H9 (cell line): ENCODE results near the gene DACT3. TPM values are rescaled to one million over a fixed set of nuclear protein-coding genes. Genes with fewer than 3 reads are reported as not detected.

Source experiments
- DNase-seq: peaks from one replicate; pipeline ENCODE4 v3.0.0-alpha.2; 2017
- H2AFZ ChIP-seq: one replicate; pipeline ENCODE4 v1.6.1; 2013; ENCODE audit warnings: mild to moderate bottlenecking, low read length, control low read depth, moderate library complexity
- H2AK5ac ChIP-seq: 2 replicates; pipeline ENCODE4 v1.6.1; 2013; ENCODE audit warnings: low read length, control low read depth, mixed read lengths; ENCODE audit not compliant: insufficient read length
- H2BK120ac ChIP-seq: one replicate; pipeline ENCODE4 v1.6.1; 2013; ENCODE audit warnings: low read depth, mild to moderate bottlenecking, low read length, control low read depth, inconsistent platforms; ENCODE audit not compliant: poor library complexity, severe bottlenecking
- H2BK12ac ChIP-seq: 2 replicates; pipeline ENCODE4 v1.6.1; 2013; ENCODE audit warnings: low read length, control low read depth, mixed read lengths, low read depth; ENCODE audit not compliant: insufficient read length
- H2BK15ac ChIP-seq: 2 replicates; pipeline ENCODE4 v1.6.1; 2013; ENCODE audit warnings: low read depth, low read length, control low read depth
- H2BK20ac ChIP-seq: one replicate; pipeline ENCODE4 v1.6.1; 2013; ENCODE audit warnings: low read depth, mild to moderate bottlenecking, low read length, control low read depth, inconsistent platforms; ENCODE audit not compliant: poor library complexity, severe bottlenecking
- H2BK5ac ChIP-seq: 2 replicates; pipeline ENCODE4 v1.6.1; 2013; ENCODE audit warnings: low read length, control low read depth, mixed read lengths; ENCODE audit not compliant: insufficient read length
- H3K14ac ChIP-seq: 2 replicates; pipeline ENCODE4 v1.6.1; 2013; ENCODE audit warnings: low read length, control low read depth; ENCODE audit not compliant: insufficient read depth
- H3K18ac ChIP-seq: 2 replicates; pipeline ENCODE4 v1.6.1; 2013; ENCODE audit warnings: low read depth, mild to moderate bottlenecking, mixed read lengths, low read length, control low read depth; ENCODE audit not compliant: insufficient read length
- H3K23ac ChIP-seq: 2 replicates; pipeline ENCODE4 v1.6.1; 2013; ENCODE audit warnings: low read length, control low read depth, mixed read lengths, low read depth; ENCODE audit not compliant: insufficient read length
- H3K23me2 ChIP-seq: 2 replicates; pipeline ENCODE4 v1.6.1; 2013; ENCODE audit warnings: low read depth, mild to moderate bottlenecking, mixed read lengths, low read length, control low read depth; ENCODE audit not compliant: insufficient read length, poor library complexity, severe bottlenecking
- H3K27ac ChIP-seq: 2 replicates; pipeline ENCODE4 v1.5.1; 2013; ENCODE audit warnings: low read length, control low read depth, mixed read lengths, low read depth; ENCODE audit not compliant: insufficient read length
- H3K27me3 ChIP-seq: 2 replicates; pipeline ENCODE4 v1.6.1; 2013; ENCODE audit warnings: low read length, control low read depth, inconsistent platforms; ENCODE audit not compliant: insufficient read depth
- H3K4ac ChIP-seq: 2 replicates; pipeline ENCODE4 v1.6.1; 2013; ENCODE audit warnings: low read depth, mild to moderate bottlenecking, control low read depth, inconsistent platforms, low read length, moderate library complexity
- H3K4me1 ChIP-seq: 2 replicates; pipeline ENCODE4 v1.6.1; 2013; ENCODE audit warnings: low read length, control low read depth, inconsistent platforms; ENCODE audit not compliant: insufficient read depth
- H3K4me2 ChIP-seq: 2 replicates; pipeline ENCODE4 v1.6.1; 2013; ENCODE audit warnings: low read length, control low read depth, mixed read lengths; ENCODE audit not compliant: insufficient read length, insufficient read depth
- H3K56ac ChIP-seq: 2 replicates; pipeline ENCODE4 v1.6.1; 2013; ENCODE audit warnings: low read depth, mild to moderate bottlenecking, mixed read lengths, low read length, control low read depth; ENCODE audit not compliant: insufficient read length
- H3K79me1 ChIP-seq: 2 replicates; pipeline ENCODE4 v1.6.1; 2013; ENCODE audit warnings: low read depth, mild to moderate bottlenecking, moderate library complexity, low read length, control low read depth, inconsistent platforms; ENCODE audit not compliant: insufficient read depth, poor library complexity, severe bottlenecking
- H3K79me2 ChIP-seq: 2 replicates; pipeline ENCODE4 v1.6.1; 2013; ENCODE audit warnings: low read length, control low read depth, inconsistent platforms; ENCODE audit not compliant: insufficient read depth
- H3K9ac ChIP-seq: 2 replicates; pipeline ENCODE4 v1.6.1; 2013; ENCODE audit warnings: low read length, control low read depth, mixed read lengths; ENCODE audit not compliant: insufficient read length; ENCODE audit errors: extremely low read depth
- H3K9me3 ChIP-seq: one replicate; pipeline ENCODE4 v1.6.1; 2013; ENCODE audit warnings: low read depth, low read length, inconsistent platforms; ENCODE audit not compliant: control insufficient read depth
- H3T11ph ChIP-seq: one replicate; pipeline ENCODE4 v1.6.1; 2013; ENCODE audit warnings: mild to moderate bottlenecking, low read length, control low read depth, inconsistent platforms
- H4K20me1 ChIP-seq: one replicate; pipeline ENCODE4 v1.6.1; 2013; ENCODE audit not compliant: control insufficient read depth, insufficient read length, insufficient read depth
- H4K5ac ChIP-seq: 2 replicates; pipeline ENCODE4 v1.6.1; 2013; ENCODE audit warnings: low read depth, mild to moderate bottlenecking, mixed read lengths, low read length, control low read depth; ENCODE audit not compliant: insufficient read length
- H4K8ac ChIP-seq: replicated peaks from 2 replicates; pipeline ENCODE4 v1.6.1; 2013; ENCODE audit warnings: low read length, control low read depth, mixed read lengths, low read depth; ENCODE audit not compliant: insufficient read length
- H4K91ac ChIP-seq: 2 replicates; pipeline ENCODE4 v1.6.1; 2013; ENCODE audit warnings: low read depth, mild to moderate bottlenecking, moderate library complexity, mixed read lengths, low read length, control low read depth; ENCODE audit not compliant: insufficient read length
- H3K27ac Mint-ChIP-seq, 3 experiments: 2 replicates in 2 of 3; 3 replicates in 1 of 3; pipeline ENCODE4 v1.8.0; 2020 to 2021; ENCODE audit warnings: mixed read lengths in 3 of 3, mild to moderate bottlenecking in 1 of 3, moderate library complexity in 1 of 3
- H3K27me3 Mint-ChIP-seq: 2 replicates; pipeline ENCODE4 v1.8.0; 2021; ENCODE audit warnings: low read depth, mild to moderate bottlenecking, moderate library complexity, mixed read lengths
- H3K36me3 Mint-ChIP-seq, 3 experiments: 2 replicates in 2 of 3; 3 replicates in 1 of 3; pipeline ENCODE4 v1.8.0; 2020 to 2021; ENCODE audit warnings: low read depth in 3 of 3, mixed read lengths in 3 of 3; ENCODE audit not compliant: insufficient read depth in 1 of 3
- H3K4me1 Mint-ChIP-seq, 2 experiments: 2 replicates each; pipeline ENCODE4 v1.8.0; 2020; ENCODE audit warnings: mixed read lengths in 2 of 2
- H3K4me3 Mint-ChIP-seq, 2 experiments: 2 replicates in 1 of 2; 3 replicates in 1 of 2; pipeline ENCODE4 v1.8.0; 2020 to 2021; ENCODE audit warnings: mild to moderate bottlenecking in 2 of 2, mixed read lengths in 2 of 2, moderate library complexity in 1 of 2
- H3K9me3 Mint-ChIP-seq, 2 experiments: 2 replicates in 1 of 2; 3 replicates in 1 of 2; pipeline ENCODE4 v1.8.0; 2020; ENCODE audit warnings: mild to moderate bottlenecking in 2 of 2, mixed read lengths in 2 of 2, moderate library complexity in 1 of 2
- WGBS: extraction: QIAGEN DNeasy Blood & Tissue Kit; methylation state at CpG from one replicate; pipeline ENCODE4 v1.1.7; 2013; ENCODE audit warnings: missing lambda C conversion rate, low lambda C conversion rate, mixed read lengths; ENCODE audit not compliant: insufficient read length; ENCODE audit errors: extremely low coverage; 5-methylcytosine and 5-hydroxymethylcytosine counted together
- total RNA-seq: library from RNA; stranded (reverse); gene quantifications from 2 replicates; pipeline ENCODE4 v1.2.1, GENCODE V29; 2021
- TF ChIP-seq, protein P1 (sequence below): fragments of 200-600 bp; sonication (generic); conservative IDR thresholded peaks from 3 replicates; pipeline ENCODE4 v1.8.0; 2021; ENCODE audit warnings: antibody characterized with exemption, mild to moderate bottlenecking

Gene DACT3
- total RNA-seq, 1 experiment from 2014 or later: 0.87 TPM

DNA sequence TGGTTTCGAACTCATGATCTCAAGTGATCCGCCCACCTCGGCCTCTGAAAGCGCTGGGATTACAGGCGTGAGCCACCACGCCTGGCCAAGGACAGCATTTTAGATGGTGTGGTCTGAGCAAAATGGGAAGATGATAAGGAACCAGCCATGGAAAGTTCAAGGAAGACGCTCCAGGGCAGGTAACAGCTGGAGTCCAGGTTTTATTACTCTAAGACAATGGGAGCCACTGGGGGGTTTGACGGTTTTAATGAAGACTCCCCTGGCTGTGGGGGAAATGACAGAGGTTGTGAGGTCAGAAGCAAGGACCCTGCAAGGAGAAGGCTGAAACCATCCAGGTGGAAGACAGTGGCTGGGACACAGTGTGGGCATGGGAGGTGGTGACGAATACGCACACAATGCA, 35.1 kb upstream of the DACT3 start:
- Histone ChIP-seq H3K27me3 (no peaks in the 10 kb centered on the region), H2AK5ac (no peak overlapping the region), H3K18ac (no peak overlapping the region), H2BK12ac (no peak overlapping the region), H3K27ac (no peak overlapping the region), H3K4me2 (no peak overlapping the region), H3K79me1 (no peaks in the 10 kb centered on the region), H3K9me3 (no peaks in the 10 kb centered on the region), H3K4ac (no peak overlapping the region), H2BK15ac (no peak overlapping the region), H2AFZ (no peak overlapping the region), H3T11ph (no peak overlapping the region), H3K79me2 (no peaks in the 10 kb centered on the region), H4K91ac (no peak overlapping the region), H2BK20ac (no peak overlapping the region), H2BK5ac (no peak overlapping the region), H3K23me2 (no peaks in the 10 kb centered on the region), H2BK120ac (no peak overlapping the region), H3K56ac (no peak overlapping the region), H4K8ac (no peak overlapping the region), H3K14ac (no peak overlapping the region), H3K9ac (no peak overlapping the region), H3K23ac (no peak overlapping the region), H4K5ac (no peak overlapping the region), H4K20me1 (no peaks in the 10 kb centered on the region), H3K4me1 (no peaks in the 10 kb centered on the region)
- Mint-ChIP-seq H3K9me3 (no peaks in the 10 kb centered on the region; a peak in 1 of 5 replicates), H3K4me3 (no peak overlapping the region), H3K36me3 (peaks cover 61 to 85% (median 84%) of the 10 kb centered on the region in 3 experiments), H3K4me1 (peaks cover 7 to 17% of the 10 kb centered on the region in 2 experiments), H3K27ac (peak overlapping the region in 2 of 3 experiments; percentile 49 to 77; a peak in 1 of 7 replicates), H3K27me3 (no peaks in the 10 kb centered on the region; the same call in 1 of the 2 replicates)
- TF ChIP-seq, protein P1, sequence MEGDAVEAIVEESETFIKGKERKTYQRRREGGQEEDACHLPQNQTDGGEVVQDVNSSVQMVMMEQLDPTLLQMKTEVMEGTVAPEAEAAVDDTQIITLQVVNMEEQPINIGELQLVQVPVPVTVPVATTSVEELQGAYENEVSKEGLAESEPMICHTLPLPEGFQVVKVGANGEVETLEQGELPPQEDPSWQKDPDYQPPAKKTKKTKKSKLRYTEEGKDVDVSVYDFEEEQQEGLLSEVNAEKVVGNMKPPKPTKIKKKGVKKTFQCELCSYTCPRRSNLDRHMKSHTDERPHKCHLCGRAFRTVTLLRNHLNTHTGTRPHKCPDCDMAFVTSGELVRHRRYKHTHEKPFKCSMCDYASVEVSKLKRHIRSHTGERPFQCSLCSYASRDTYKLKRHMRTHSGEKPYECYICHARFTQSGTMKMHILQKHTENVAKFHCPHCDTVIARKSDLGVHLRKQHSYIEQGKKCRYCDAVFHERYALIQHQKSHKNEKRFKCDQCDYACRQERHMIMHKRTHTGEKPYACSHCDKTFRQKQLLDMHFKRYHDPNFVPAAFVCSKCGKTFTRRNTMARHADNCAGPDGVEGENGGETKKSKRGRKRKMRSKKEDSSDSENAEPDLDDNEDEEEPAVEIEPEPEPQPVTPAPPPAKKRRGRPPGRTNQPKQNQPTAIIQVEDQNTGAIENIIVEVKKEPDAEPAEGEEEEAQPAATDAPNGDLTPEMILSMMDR: no peak
- no peak for DNase-seq
- no CpG with 5 or more reads among the region's 10 CpGs for WGBS
